ENCODE results near the gene ADAP1.
"Not testable (repeated sequence)": the region's sequence is repeated elsewhere in the genome, so short reads cannot be mapped to it uniquely, and the experiment has no call there.

Gene ADAP1

DNA sequence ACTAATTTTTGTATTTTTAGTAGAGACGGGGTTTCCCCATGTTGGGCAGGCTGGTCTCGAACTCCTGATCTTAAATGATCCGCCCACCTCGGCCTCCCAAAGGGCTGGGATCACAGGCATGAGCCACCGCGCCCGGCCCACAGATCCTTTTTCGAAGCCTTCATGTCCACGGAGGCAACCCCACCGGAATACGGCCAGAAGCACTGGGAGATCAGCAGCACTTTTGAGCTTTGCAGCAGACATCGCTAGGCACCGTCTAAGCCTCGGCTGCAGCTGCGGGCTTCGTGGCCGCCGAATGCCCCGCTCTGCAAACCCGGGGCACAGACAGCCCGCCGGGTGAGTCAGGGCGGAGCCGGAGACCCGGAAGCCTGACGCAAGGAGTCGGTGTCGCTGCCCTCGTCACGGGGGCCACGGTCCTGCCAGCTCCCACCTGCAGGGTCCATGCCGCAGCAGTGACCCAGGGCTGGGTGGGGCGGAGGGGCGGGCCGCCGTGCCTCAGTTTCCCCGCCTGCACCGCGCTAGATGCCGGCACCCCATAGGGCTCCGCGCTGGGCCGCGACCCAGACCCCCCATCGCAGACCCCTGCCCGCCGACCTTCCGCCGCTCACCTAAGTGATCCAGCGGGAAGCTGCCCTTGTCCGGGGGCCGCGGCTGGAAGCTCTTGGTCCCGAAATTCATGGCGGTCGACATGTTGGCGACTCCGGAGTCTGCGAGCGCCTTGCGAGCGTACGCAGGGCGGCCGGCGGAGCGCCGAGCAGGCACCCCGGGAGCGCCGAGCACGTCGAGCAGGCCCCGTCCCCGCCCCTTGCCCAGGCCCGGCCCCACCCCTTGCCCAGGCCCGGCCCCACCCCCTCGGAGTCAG lies 20.6 kb upstream of the ADAP1 start, which contains the start of gene COX19:
Gene COX19 (minus strand): TSS at position 730 of the 862 bp plus-strand sequence. CDS start 40 bp downstream, at position 690.
- peak; percentile 89 to 92 for DNase-seq

DNA sequence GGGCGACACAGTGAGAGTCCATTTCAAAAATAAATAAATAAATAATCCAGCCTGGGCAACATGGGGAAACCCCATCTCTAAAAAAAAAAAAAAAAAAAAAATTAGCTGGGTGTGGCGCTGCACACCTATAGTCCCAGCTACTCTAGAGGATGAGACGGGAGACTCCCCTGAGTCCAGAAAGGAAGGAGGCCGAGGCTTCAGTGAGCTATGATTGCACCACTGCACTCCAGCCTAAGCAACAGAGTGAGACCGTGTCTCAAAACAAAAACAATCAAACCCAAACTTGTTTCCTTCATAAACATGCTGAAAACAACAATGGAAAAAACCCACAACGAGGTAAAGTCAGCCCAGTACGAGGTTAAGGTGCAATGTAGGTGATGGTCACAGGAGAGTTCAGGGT lies 19.7 kb upstream of the ADAP1 start:
- peak; percentile 33 to 39 for DNase-seq

- DNase-seq: no peak
Measured at GRCh38 chr7:973312-973711, 18.8 kb upstream of the ADAP1 start.

GRCh38 chr7:972676-973309 lies 18.3 kb upstream of the ADAP1 start:
- DNase-seq: no peak

DNA sequence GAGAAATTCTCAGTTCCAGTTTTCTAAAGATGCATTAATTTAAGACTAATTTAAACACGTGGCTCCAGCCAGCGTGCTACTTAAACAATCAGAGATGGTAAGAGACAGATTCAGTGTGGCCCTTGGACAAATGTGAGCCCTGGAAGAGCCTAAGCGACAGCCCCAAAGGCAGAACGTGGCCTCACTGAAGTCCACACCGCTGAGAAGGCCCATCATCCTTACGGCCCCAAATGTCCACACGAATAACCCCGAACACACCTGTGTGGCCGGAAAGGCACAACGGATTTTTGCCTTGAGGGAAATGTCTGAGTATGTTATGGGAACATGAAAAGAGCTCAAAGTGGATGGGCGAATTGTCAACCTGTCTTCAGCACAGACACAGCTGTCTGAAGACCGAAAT lies 17.6 kb upstream of the ADAP1 start:
- no peak for DNase-seq

DNA sequence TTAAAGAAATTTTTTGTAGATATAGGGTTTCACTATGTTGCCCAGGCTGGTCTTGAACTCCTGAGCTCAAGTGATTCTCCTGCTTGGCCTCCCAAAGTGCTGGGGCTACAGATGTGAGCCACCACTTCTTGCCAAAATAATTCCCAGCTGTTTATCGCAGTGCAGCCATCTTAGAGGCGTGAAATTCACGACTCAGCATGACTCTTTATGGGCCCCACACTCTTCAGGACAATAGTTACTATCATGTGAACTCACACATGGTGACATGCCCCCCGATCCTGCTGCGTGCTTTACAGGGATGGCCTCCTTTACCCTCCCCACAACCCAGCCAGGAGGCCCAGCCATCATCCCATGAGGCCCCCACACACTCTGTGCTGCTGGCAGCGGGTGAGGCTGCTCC lies 16.3 kb upstream of the ADAP1 start:
- DNase-seq: no peak

DNA sequence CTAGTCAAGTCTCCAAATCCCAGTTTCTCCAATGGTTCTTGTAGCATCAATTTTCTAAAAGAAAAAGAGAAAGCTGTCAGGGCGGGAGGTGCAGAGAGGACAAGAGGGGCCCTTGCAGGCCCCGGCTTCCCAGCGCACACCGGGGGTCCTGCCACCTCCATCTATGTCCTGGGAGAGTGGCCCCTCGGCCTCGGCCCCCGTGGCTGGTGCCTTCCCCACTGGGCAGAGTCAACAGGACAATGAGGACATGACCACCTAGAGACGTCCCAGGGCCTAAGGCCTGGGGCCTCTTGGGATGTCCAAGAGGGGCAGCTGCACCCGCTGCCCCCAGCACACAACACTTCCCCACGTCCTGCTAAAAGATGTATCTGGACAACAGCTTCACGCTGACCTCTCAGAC lies 14.9 kb upstream of the ADAP1 start:
- no peak for DNase-seq

DNA sequence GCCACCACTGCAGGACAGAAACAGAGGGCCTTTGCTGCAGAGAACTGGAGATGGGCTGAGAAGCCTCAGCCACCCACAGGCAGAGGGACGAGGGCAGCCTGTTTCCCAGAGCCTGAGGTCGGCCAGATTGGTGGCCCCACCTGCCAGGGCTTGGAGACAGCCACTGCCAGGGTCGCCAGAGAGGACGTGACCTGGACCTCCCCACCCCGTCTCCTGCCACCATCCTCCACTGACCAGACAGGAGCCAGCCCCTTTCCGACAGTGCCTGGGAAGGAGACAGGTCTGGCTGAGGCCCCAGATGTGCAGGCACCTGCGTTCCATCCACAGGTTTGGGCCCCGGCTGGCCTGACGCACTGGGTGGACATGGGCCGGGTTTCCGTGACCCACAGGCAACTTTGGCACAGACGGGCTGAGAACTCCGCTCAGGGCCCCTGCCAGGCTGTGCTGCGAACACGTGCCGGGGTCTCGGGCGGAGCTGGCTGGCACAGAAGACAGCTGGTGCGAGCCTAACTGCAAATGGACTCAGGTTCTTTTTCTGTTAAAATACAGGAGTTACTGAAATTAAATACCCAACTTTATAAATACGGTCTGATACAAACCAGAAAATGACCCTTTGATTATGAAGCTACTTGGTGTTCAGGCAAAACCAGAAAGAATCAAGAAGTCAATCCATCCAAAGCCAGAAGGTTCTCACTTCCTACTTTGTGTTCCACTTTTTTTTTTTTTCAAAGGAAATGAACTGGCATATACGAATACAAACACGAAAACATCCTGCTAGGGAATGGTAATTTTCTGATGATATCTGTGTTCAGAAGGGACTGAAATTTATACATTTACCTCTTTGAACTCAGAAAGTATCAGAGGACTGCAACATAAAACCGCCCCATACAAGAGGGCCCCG lies 14.0 kb upstream of the ADAP1 start:
- peak; percentile 26 to 36 for DNase-seq

DNA sequence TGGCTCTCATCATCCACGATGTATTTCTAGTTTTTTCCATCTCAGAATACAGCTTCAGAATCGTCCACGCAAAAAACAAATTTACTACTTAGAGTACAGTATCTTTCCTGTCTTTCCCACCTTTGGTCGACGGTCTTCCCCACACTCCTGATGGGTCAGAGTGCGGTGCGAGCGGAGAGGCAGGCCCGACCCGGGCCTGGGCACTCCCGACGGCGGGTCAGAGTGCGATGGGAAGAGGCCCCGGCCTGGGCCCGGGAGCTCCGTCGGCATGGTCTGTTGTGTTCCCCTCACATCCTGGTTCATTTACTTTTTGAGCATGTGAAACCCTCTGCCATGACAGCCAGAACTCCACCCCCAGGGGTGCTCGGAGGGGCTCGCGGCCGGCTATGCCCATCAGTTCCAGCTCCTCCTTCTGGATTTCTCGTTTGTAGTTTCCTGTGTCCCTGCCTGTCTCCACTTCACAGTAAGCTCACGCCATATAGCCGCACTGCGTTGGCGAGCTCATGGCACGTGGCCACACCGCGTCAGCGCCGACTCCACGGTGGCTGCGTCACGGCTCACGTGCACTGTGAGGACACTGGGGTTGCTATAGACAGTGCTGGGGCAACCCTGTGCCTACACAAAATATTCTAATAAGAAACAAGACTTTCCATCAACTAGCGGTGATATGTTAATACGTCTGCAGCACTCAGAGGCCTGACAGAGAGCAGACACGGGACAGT lies 13.0 kb upstream of the ADAP1 start:
- DNase-seq: no peak

GRCh38 chr7:966291-967069 lies 12.0 kb upstream of the ADAP1 start:
- no peak for DNase-seq

- DNase-seq: peak; percentile 49 to 70
Measured at GRCh38 chr7:964401-965231, 10.1 kb upstream of the ADAP1 start.

- DNase-seq: no peak
Measured at GRCh38 chr7:963236-964078, 9.0 kb upstream of the ADAP1 start.

DNA sequence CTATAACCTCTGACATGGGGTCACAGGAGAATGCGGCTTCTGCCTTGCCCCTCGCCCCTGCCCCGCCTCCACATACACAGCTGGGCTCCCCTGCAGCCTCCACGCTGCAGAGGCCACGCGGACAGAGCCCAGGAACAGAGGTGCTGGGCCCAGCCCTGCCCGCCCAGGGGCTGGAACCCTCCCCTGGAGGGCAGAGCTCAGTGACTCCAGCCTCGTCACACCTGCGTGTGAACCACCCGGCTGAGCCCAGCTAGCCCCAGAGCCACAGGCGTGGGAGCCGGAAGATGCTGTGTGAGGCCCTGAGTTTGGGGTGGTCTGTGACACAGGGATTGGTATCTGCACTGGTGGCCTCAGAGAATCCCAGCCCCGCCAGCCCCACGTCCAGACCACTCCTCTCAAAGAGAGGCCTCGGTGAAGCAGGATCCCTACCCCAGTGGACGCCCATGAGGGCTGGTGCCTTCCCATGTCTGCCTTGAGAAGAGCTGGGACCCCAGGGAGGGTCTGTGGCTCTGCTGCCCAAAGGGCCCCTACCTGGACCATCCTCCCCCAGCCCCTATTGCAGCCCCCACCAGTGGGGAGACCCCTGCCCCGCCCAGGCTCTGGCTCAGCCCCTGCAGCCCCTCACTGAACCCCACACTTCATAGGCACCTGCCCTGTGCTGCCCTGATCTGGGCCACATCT lies 8.1 kb upstream of the ADAP1 start:
- no peak for DNase-seq

DNA sequence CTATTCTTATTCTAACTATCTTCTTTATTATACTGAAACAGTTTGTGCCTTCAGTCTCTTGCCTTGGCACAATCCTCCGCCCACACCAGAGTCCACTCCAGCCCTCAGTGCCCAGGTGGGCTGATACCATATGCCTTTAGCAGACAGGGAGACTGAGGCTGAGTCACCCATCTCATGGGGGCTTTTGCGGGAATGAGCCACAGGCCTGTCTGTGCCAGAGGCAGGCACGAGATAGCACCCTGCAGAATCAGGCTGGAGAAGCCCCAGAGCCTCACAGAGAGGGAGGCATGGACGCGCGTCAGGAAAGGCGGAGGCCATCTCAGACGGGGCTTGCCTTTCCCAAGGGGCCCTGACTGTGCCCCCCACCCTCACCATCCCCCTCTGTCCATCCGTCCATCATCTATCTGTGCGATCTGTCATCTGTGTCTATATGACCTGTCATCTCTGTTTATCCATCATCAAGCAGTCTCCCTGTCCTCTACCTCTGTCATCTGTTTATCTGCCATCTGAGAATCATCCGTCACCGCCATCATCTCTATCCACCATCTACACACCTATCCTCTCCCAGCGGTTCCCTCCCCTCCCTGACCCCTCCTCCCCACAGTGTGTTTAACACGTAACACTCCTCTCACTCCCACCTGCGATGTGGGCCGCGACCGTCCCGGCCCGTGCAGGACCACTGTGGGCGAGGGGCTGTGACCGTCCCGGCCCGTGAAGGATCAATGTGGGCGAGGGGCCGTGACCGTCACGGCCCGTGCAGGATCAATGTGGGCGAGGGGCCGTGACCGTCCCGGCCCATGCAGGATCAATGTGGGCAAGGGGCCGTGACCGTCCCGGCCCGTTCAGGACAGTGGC lies 7.3 kb upstream of the ADAP1 start:
- no peak for DNase-seq

GRCh38 chr7:960972-961371 lies 6.5 kb upstream of the ADAP1 start:
- not testable (repeated sequence) for DNase-seq

DNA sequence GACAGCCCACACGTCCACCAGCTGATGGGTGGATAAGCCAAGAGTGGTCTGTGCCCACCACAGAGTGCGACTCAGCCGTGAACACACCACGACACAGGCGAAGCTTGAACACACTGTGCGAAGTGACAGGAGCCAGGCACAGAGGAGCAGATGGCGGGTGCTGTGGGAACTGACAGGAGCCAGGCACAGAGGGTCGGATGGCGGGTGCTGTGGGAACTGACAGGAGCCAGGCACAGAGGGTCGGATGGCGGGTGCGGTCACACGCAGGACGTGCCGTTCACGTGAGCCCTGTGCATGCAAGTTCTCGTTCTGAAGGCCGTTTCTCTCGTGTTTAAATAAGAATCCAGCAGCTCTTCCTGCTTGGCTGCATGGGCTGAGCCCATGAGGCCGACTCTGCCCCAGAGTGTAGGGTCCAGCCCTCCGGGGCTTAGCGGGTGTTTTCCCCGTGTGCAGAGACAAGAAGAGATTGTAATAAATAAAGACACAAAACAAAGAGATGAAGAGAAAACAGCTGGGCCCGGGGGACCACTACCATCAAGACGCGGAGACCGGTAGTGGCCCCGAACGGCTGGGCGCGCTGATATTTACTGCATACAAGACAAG lies 5.9 kb upstream of the ADAP1 start:
- no peak for DNase-seq

- DNase-seq: not testable (repeated sequence)
Measured at GRCh38 chr7:959740-960139, 5.3 kb upstream of the ADAP1 start.

GRCh38 chr7:959271-959670 lies 4.8 kb upstream of the ADAP1 start:
- DNase-seq: no peak

All from inflammatory macrophage (primary cell).